Cardiac muscle cell (in vitro differentiated cells and primary cell): ENCODE results near the gene ZGPAT. TPM values are rescaled to one million over a fixed set of nuclear protein-coding genes. Genes with fewer than 3 reads are reported as not detected.

Source experiments
- DNase-seq, 2 donors: peaks; one replicate each; pipeline versions ENCODE4 v3.0.0 to v3.0.0-alpha.2; 2010 to 2017; ENCODE audit warnings: low read depth in 1 of 2, low spot score in 1 of 2
- H3K27ac ChIP-seq: fragments of 200-600 bp; sonication (generic); 2 replicates; pipeline ENCODE4 v1.5.1; 2016
- H3K27me3 ChIP-seq: fragments of 200-600 bp; sonication (generic); 2 replicates; pipeline ENCODE4 v1.6.0; 2016; ENCODE audit warnings: control low read depth
- H3K36me3 ChIP-seq: fragments of 200-600 bp; sonication (generic); 2 replicates; pipeline ENCODE4 v1.5.1; 2016; ENCODE audit warnings: control low read depth
- H3K4me1 ChIP-seq: fragments of 200-600 bp; sonication (generic); 2 replicates; pipeline ENCODE4 v1.8.1; 2017; ENCODE audit warnings: low read depth, mild to moderate bottlenecking, mixed run types
- H3K4me3 ChIP-seq: fragments of 200-600 bp; sonication (generic); 2 replicates; pipeline ENCODE4 v1.5.1; 2016; ENCODE audit warnings: mild to moderate bottlenecking
- H3K9me3 ChIP-seq: fragments of 200-600 bp; sonication (generic); 2 replicates; pipeline ENCODE4 v1.5.1; 2017; ENCODE audit warnings: low read depth, mild to moderate bottlenecking, control low read depth
- CTCF ChIP-seq: IDR thresholded peaks from 2 replicates; pipeline ENCODE4 v1.5.1; 2012; ENCODE audit warnings: low read depth, mild to moderate bottlenecking, low read length
- polyA plus RNA-seq: library from polyadenylated mRNA; unstranded; fragments of >200 nt; fragmentation: Nextera tagmentation; extraction: Ambion mirVana; gene quantifications from 2 replicates; pipeline ENCODE4 v1.2.1, GENCODE V29; 2016
- total RNA-seq: library from RNA; depleted of rRNA; stranded (reverse); fragments of >200 nt; gene quantifications from 2 replicates; pipeline ENCODE4 v1.2.3, GENCODE V29; 2016

The ZGPAT gene
- total and polyA plus RNA-seq, 2 experiments from 2014 or later: 36.3 to 37.5 TPM

DNA sequence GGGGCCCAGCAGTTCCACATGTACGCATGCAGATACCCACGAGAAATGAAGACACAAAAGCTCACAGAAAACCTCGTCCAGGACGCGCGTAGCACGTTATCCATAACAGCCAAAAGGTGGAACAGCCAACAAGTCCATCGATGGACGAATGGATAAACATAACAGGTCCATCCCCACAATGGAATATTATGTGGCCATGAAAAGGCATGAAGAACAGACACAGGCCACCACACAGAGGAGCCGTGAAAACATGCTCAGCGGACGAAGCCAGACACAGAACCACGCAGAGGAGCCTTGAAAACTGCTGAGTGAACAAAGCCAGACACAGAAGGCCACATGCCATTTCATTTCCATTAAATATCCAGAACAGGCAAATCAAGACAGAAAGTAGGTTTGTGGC is 69.8 kb downstream of the ZGPAT start:
- no peak for TF ChIP-seq CTCF
- H3K27me3 ChIP-seq: no peaks in the 10 kb centered on the region
- no peaks in the 10 kb centered on the region for H3K36me3 ChIP-seq
- peaks cover 6% of the 10 kb centered on the region for H3K4me1 ChIP-seq
- no peak overlapping the region for H3K4me3 ChIP-seq
- H3K9me3 ChIP-seq: no peaks in the 10 kb centered on the region
- no peak overlapping the region for H3K27ac ChIP-seq
- no peak for DNase-seq

DNA sequence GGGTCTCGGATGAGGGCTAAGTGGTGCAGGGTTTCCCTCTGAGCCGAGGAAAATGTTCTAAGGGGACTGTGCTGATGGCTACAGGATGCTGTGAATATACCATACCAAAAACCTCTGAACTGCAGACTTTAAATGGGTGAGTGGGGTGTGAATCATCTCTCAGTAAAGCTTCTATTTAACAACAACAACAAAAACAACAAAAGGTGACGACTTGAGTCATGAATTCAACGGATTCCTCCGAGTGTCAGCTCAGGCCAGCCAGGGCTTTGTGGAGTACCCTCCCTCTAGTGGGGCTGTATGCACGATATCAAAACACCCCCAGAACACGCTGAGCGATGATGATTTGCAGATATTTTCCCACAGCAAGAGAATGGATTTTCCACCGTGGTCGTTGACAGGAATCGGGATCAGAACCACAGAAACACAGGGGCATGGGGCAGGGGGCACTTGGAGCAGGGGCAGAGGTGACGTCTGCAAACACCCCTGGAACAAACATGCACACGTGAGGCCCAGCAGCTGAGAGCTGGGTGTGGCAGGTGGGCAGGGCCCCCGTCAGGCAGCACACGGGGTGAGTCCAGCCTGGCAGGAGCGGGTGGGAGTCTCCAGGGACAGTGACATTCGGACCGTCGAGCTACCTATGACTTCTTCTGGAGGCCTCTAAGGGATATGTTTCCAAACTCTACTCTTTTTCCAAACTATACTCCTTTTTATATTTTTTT is 70.4 kb downstream of the ZGPAT start:
- H3K27me3 ChIP-seq: no peaks in the 10 kb centered on the region
- H3K4me3 ChIP-seq: no peak overlapping the region
- H3K36me3 ChIP-seq: no peaks in the 10 kb centered on the region
- peaks cover 6% of the 10 kb centered on the region for H3K4me1 ChIP-seq
- DNase-seq: no peak
- no peaks in the 10 kb centered on the region for H3K9me3 ChIP-seq
- no peak for TF ChIP-seq CTCF
- H3K27ac ChIP-seq: no peak overlapping the region

DNA sequence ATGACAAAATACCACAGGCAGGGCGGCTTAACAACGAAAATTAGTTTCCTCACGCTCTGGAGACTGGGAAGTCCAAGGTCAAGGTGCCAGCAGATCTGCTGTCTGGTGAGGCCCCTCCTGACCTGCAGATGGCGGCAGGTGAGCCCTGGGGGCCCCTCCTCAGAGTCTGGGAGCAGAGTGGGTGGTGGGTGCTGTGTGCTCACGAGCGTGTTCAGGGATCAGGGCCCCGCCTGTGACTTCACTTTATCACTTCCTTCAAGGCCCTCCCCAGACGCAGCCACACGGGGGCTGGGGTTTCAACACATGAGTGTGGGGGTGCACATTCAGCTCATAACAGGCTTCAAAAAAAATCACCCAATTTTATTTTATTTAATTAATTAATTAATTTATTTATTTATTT is 71.0 kb downstream of the ZGPAT start:
- peaks cover 8% of the 10 kb centered on the region for H3K4me1 ChIP-seq

DNA sequence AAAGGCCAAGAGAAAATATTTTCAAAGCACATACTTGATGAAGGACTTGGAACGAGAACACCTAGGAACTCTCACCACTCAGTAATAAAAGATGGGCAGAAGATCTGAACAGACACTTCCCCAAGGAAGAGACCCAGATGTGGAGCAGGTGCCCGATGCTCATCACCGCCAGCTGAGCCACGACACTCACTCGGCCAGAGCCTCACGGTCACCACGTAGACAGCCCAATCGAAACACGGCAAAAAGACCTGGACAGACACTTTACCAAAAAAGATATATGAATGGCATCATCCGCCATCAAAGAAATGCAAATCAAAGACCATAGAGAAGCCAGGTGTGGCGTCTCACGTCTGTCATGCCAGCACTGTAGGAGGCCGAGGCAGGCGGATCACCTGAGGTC is 73.3 kb downstream of the ZGPAT start:
- TF ChIP-seq CTCF: no peak
- Histone ChIP-seq H3K4me3 (no peak overlapping the region), H3K4me1 (peaks cover 14% of the 10 kb centered on the region), H3K27ac (no peak overlapping the region), H3K27me3 (no peaks in the 10 kb centered on the region), H3K9me3 (no peaks in the 10 kb centered on the region), H3K36me3 (no peaks in the 10 kb centered on the region)
- DNase-seq: no peak

More for the DNA sequence above, 71.0 kb downstream of the ZGPAT start:
- no peak for TF ChIP-seq CTCF
- Histone ChIP-seq H3K36me3 (no peaks in the 10 kb centered on the region), H3K27me3 (no peaks in the 10 kb centered on the region), H3K9me3 (no peaks in the 10 kb centered on the region), H3K27ac (no peak overlapping the region), H3K4me3 (no peak overlapping the region)
- no peak for DNase-seq

DNA sequence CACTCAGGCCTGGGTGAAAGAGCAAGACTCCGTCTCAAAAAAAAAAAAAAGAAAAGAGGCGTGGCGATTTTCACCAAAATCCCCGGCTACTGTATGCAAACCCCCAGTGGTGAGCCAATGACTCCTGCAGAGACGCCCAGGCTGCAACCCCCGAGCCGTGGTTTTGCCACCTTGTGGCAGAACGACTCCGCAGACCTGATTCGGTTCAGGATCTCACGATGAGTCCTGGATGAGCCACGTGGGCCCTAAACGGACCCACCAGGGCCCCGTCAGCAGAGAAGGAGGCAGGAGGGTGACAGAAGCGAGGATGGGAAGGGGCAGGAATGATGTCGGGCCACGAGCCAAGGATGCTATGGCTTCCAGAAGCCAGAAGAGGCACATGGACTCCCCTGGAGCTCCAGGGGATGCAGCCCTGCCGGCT is 74.2 kb downstream of the ZGPAT start:
- Histone ChIP-seq H3K27me3 (no peaks in the 10 kb centered on the region), H3K27ac (no peak overlapping the region), H3K9me3 (no peaks in the 10 kb centered on the region), H3K4me1 (peaks cover 23% of the 10 kb centered on the region), H3K4me3 (no peak overlapping the region), H3K36me3 (no peaks in the 10 kb centered on the region)
- no peak for TF ChIP-seq CTCF
- no peak for DNase-seq
